DMS 273 (cell line): Measurements from ENCODE around the gene PLA2G12A.
"Not testable (repeated sequence)": the region's sequence is repeated elsewhere in the genome, so short reads cannot be mapped to it uniquely, and the experiment has no call there.

Source experiments
- DNase-seq: peaks from one replicate; lab custom pipeline; 2025; ENCODE audit not compliant: unreplicated experiment; lab: John Stamatoyannopoulos, UW

The PLA2G12A gene

GRCh38 chr4:109678925-109679324, 50.9 kb downstream of the PLA2G12A start:
- DNase-seq, result not testable (repeated sequence)

- not testable (repeated sequence) for DNase-seq
These were observed 51.4 kb downstream of the PLA2G12A start for GRCh38 chr4:109678472-109678871.

GRCh38 chr4:109676886-109677285, 53.0 kb downstream of the PLA2G12A start:
- no peak for DNase-seq

GRCh38 chr4:109675843-109676242, 54.0 kb downstream of the PLA2G12A start:
- no peak for DNase-seq

GRCh38 chr4:109675181-109675580, 54.7 kb downstream of the PLA2G12A start:
- DNase-seq, result no peak

- DNase-seq, result no peak
These were observed 56.6 kb downstream of the PLA2G12A start for GRCh38 chr4:109673303-109673702.

- no peak for DNase-seq
These were observed 57.5 kb downstream of the PLA2G12A start for GRCh38 chr4:109672169-109672930.

GRCh38 chr4:109671350-109671749, 58.5 kb downstream of the PLA2G12A start:
- no peak for DNase-seq

GRCh38 chr4:109665783-109666485, 63.9 kb downstream of the PLA2G12A start:
- DNase-seq, result peak; percentile 24

GRCh38 chr4:109662771-109663170, 67.1 kb downstream of the PLA2G12A start:
- no peak for DNase-seq

GRCh38 chr4:109662116-109662515, 67.8 kb downstream of the PLA2G12A start:
- DNase-seq, result no peak
